SK-N-SH (cell line): ENCODE results near the gene TMEM255B. TPM values are rescaled to one million over a fixed set of nuclear protein-coding genes. Genes with fewer than 3 reads are reported as not detected.

ENCODE experiments used
- CTCF ChIA-PET: fragments of 300-600, 350-600 bp; formaldehyde crosslinking; extraction: SDS; loops from one replicate; lab custom pipeline; 2021; lab: Yijun Ruan, JAX
- POLR2A ChIA-PET: fragments of 350-600 bp; sonication (Branson Sonifier 250); formaldehyde crosslinking; extraction: SDS; loops from one replicate; lab custom pipeline; 2020; ENCODE audit warnings: antibody characterized with exemption, inconsistent platforms; lab: Yijun Ruan, JAX
- DNase-seq: peaks from one replicate; pipeline ENCODE4 v3.0.0; 2012
- H2AFZ ChIP-seq: fragments of 200-600 bp; sonication (generic); 2 replicates; pipeline ENCODE4 v1.8.1; 2016; ENCODE audit warnings: antibody characterized with exemption, mild to moderate bottlenecking, low read depth
- H3F3A ChIP-seq: fragments of 200-600 bp; sonication (generic); replicated peaks from 2 replicates; pipeline ENCODE3; 2016; ENCODE audit warnings: antibody characterized with exemption, mild to moderate bottlenecking; ENCODE audit not compliant: insufficient read depth
- H3K27ac ChIP-seq, 2 experiments: fragments of 200-500 bp in 1 of 2; fragments of 200-600 bp in 1 of 2; sonication (Bioruptor generic) in 1 of 2; sonication (generic), shearing (Covaris generic) in 1 of 2; 2 replicates each; pipeline versions ENCODE4 v1.5.1 to v1.6.1; 2014 to 2016; ENCODE audit warnings: low read depth in 2 of 2, inconsistent platforms in 1 of 2, low read length in 1 of 2, mild to moderate bottlenecking in 1 of 2, mixed read lengths in 1 of 2
- H3K27me3 ChIP-seq: fragments of 200-600 bp; sonication (generic), shearing (Covaris generic); 2 replicates; pipeline ENCODE4 v1.6.1; 2016; ENCODE audit warnings: mixed run types; ENCODE audit not compliant: insufficient read depth
- H3K36me3 ChIP-seq, 2 experiments: fragments of 200-500 bp in 1 of 2; fragments of 200-600 bp in 1 of 2; sonication (Bioruptor generic) in 1 of 2; sonication (generic) in 1 of 2; replicated peaks in 1 of 2; 2 replicates each; pipeline versions ENCODE3 to v1.5.1; 2014 to 2016; ENCODE audit warnings: low read length in 1 of 2, mild to moderate bottlenecking in 1 of 2; ENCODE audit not compliant: insufficient read depth in 2 of 2, control insufficient read depth in 1 of 2
- H3K4me1 ChIP-seq, 2 experiments: fragments of 200-500 bp in 1 of 2; fragments of 200-600 bp in 1 of 2; sonication (Bioruptor generic) in 1 of 2; sonication (generic), shearing (Covaris generic) in 1 of 2; 2 replicates each; pipeline versions ENCODE4 v1.5.1 to v1.6.1; 2014 to 2016; ENCODE audit warnings: low read depth in 1 of 2, low read length in 1 of 2, mixed run types in 1 of 2; ENCODE audit not compliant: insufficient read depth in 2 of 2, control insufficient read depth in 1 of 2
- H3K4me2 ChIP-seq: fragments of 200-600 bp; sonication (generic), shearing (Covaris generic); 2 replicates; pipeline ENCODE4 v1.6.1; 2017; ENCODE audit warnings: mixed run types
- H3K4me3 ChIP-seq, 2 experiments: fragments of 200-500 bp in 1 of 2; fragments of 200-600 bp in 1 of 2; sonication (Bioruptor generic) in 1 of 2; sonication (generic), shearing (Covaris generic) in 1 of 2; 2 replicates each; pipeline versions ENCODE4 v1.5.1 to v1.8.1; 2014 to 2016; ENCODE audit warnings: low read depth in 2 of 2, inconsistent platforms in 1 of 2, low read length in 1 of 2, mild to moderate bottlenecking in 1 of 2, mixed read lengths in 1 of 2, moderate library complexity in 1 of 2
- H3K79me2 ChIP-seq: fragments of 200-600 bp; sonication (generic); 2 replicates; pipeline ENCODE4 v1.8.1; 2017; ENCODE audit warnings: mild to moderate bottlenecking; ENCODE audit not compliant: insufficient read depth
- H3K9ac ChIP-seq: fragments of 200-600 bp; sonication (generic); 2 replicates; pipeline ENCODE4 v1.6.1; 2017; ENCODE audit warnings: mixed run types
- H3K9me2 ChIP-seq: fragments of 200-600 bp; sonication (generic); 2 replicates; pipeline ENCODE4 v1.6.1; 2017; ENCODE audit warnings: mixed run types
- H3K9me3 ChIP-seq: fragments of 200-600 bp; sonication (generic); 2 replicates; pipeline ENCODE4 v1.6.1; 2017; ENCODE audit warnings: mixed run types, mild to moderate bottlenecking, moderate library complexity
- H4K20me1 ChIP-seq: fragments of 200-600 bp; sonication (generic); 2 replicates; pipeline ENCODE4 v1.6.1; 2017; ENCODE audit warnings: mild to moderate bottlenecking, mixed run types; ENCODE audit not compliant: insufficient read depth
- EP300 ChIP-seq, 2 experiments: IDR thresholded peaks; 2 replicates each; pipeline versions ENCODE4 v1.4.0 to v1.6.1; 2012; ENCODE audit warnings: borderline replicate concordance in 1 of 2, low read depth in 1 of 2, low read length in 1 of 2
- MXI1 ChIP-seq: IDR thresholded peaks from 2 replicates; pipeline ENCODE4 v1.6.1; 2012; ENCODE audit warnings: mild to moderate bottlenecking, low read depth, low read length, improper control_type of control experiment
- NFIC ChIP-seq: IDR thresholded peaks from 2 replicates; pipeline ENCODE4 v1.4.0; 2012; ENCODE audit warnings: borderline replicate concordance
- RAD21 ChIP-seq: IDR thresholded peaks from 2 replicates; pipeline ENCODE4 v1.6.1; 2012; ENCODE audit warnings: mild to moderate bottlenecking, low read length
- RCOR1 ChIP-seq: fragments of 150-350 bp; IDR thresholded peaks from 2 replicates; pipeline ENCODE4 v1.6.1; 2017; ENCODE audit warnings: antibody characterized with exemption, low read length
- RFX5 ChIP-seq: IDR thresholded peaks from 2 replicates; pipeline ENCODE4 v1.6.1; 2012; ENCODE audit warnings: mild to moderate bottlenecking, improper control_type of control experiment, low read length
- TEAD4 ChIP-seq: IDR thresholded peaks from 2 replicates; pipeline ENCODE4 v1.4.0; 2012; ENCODE audit warnings: mild to moderate bottlenecking, borderline replicate concordance; ENCODE audit not compliant: insufficient read depth
- YY1 ChIP-seq: IDR thresholded peaks from 2 replicates; pipeline ENCODE4 v1.4.0; 2012; ENCODE audit warnings: low read depth, mild to moderate bottlenecking
- WGBS: methylation state at CpG from one replicate; pipeline ENCODE4 v1.1.6; 2017; ENCODE audit warnings: low lambda C conversion rate; 5-methylcytosine and 5-hydroxymethylcytosine counted together
- polyA plus RNA-seq, 3 experiments: library from polyadenylated mRNA; depleted of rRNA; stranded (reverse); fragments of >200 nt; gene quantifications; 2 replicates each; pipeline ENCODE4 v1.2.3, GENCODE V29; 2012
- TF ChIP-seq, protein P1 (sequence below): IDR thresholded peaks from 2 replicates; pipeline ENCODE4 v1.6.1; 2012; ENCODE audit warnings: mild to moderate bottlenecking, low read depth, low read length, moderate library complexity
- TF ChIP-seq, protein P2 (sequence below): IDR thresholded peaks from 2 replicates; pipeline ENCODE4; 2012
- TF ChIP-seq, protein P3 (sequence below): fragments of 150-350 bp; IDR thresholded peaks from 2 replicates; pipeline ENCODE4 v1.6.1; 2016; ENCODE audit warnings: mild to moderate bottlenecking, low read depth, low read length
- TF ChIP-seq, protein P4 (sequence below): fragments of 150-350 bp; IDR thresholded peaks from 2 replicates; pipeline ENCODE4 v1.6.1; 2017; ENCODE audit warnings: antibody characterized with exemption, low read length, low read depth, borderline replicate concordance

Gene TMEM255B
- polyA plus RNA-seq, 1 of the 3 experiments (the other 2 are of a cell fraction), result 14.8 TPM

DNA sequence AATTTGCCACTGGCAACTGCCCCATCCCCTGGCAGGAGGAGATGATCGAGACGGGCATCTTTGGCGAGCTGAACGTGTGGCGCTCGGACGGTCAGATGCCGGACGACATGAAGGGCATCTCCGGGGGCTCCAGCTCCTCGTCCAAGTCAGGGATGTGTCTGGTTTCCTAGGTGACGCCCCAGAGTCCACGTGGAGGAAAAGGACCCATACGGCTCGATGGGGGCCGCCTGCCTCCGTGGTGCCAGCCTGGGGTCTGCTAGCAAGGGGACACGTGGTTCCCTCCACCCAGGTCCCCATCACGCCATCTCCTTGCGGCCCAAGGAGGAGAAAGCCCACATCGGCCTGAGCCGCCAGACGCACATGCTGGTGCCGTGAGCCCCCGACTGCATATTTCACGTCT is 23.8 kb upstream of the TMEM255B start:
- Histone ChIP-seq H3K9me3 (no peaks in the 10 kb centered on the region), H3K4me3 (no peak overlapping the region), H3K36me3 (no peaks in the 10 kb centered on the region), H3K4me1 (peaks cover 0 to 5% of the 10 kb centered on the region in 2 experiments; a peak in 1 of 4 replicates), H2AFZ (no peak overlapping the region), H4K20me1 (no peaks in the 10 kb centered on the region), H3K9me2 (no peaks in the 10 kb centered on the region), H3K79me2 (no peaks in the 10 kb centered on the region), H3K9ac (no peak overlapping the region), H3F3A (no peaks in the 10 kb centered on the region), H3K27ac (no peak overlapping the region), H3K27me3 (no peaks in the 10 kb centered on the region), H3K4me2 (no peak overlapping the region)
- ChIA-PET CTCF (interaction anchor here (1.6 kb wide), 1 partner anchor 79 kb away, joined by 4 read pairs; no protein-coding TSS in a partner anchor), POLR2A (no interaction called here)
- TF ChIP-seq, protein P1, sequence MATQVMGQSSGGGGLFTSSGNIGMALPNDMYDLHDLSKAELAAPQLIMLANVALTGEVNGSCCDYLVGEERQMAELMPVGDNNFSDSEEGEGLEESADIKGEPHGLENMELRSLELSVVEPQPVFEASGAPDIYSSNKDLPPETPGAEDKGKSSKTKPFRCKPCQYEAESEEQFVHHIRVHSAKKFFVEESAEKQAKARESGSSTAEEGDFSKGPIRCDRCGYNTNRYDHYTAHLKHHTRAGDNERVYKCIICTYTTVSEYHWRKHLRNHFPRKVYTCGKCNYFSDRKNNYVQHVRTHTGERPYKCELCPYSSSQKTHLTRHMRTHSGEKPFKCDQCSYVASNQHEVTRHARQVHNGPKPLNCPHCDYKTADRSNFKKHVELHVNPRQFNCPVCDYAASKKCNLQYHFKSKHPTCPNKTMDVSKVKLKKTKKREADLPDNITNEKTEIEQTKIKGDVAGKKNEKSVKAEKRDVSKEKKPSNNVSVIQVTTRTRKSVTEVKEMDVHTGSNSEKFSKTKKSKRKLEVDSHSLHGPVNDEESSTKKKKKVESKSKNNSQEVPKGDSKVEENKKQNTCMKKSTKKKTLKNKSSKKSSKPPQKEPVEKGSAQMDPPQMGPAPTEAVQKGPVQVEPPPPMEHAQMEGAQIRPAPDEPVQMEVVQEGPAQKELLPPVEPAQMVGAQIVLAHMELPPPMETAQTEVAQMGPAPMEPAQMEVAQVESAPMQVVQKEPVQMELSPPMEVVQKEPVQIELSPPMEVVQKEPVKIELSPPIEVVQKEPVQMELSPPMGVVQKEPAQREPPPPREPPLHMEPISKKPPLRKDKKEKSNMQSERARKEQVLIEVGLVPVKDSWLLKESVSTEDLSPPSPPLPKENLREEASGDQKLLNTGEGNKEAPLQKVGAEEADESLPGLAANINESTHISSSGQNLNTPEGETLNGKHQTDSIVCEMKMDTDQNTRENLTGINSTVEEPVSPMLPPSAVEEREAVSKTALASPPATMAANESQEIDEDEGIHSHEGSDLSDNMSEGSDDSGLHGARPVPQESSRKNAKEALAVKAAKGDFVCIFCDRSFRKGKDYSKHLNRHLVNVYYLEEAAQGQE, result no peak
- TF ChIP-seq RFX5 (no peak), YY1 (no peak), MXI1 (no peak), EP300 (IDR thresholded peaks at IDR 0.05; ENCODE audit: borderline replicate concordance in 1 of 2, low read depth in 1 of 2, low read length in 1 of 2) (no peak), TEAD4 (no peak), RAD21 (no peak), RCOR1 (no peak), NFIC (no peak)
- TF ChIP-seq, protein P2, sequence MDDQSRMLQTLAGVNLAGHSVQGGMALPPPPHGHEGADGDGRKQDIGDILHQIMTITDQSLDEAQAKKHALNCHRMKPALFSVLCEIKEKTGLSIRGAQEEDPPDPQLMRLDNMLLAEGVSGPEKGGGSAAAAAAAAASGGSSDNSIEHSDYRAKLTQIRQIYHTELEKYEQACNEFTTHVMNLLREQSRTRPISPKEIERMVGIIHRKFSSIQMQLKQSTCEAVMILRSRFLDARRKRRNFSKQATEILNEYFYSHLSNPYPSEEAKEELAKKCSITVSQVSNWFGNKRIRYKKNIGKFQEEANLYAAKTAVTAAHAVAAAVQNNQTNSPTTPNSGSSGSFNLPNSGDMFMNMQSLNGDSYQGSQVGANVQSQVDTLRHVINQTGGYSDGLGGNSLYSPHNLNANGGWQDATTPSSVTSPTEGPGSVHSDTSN, result no peak
- TF ChIP-seq, protein P3, sequence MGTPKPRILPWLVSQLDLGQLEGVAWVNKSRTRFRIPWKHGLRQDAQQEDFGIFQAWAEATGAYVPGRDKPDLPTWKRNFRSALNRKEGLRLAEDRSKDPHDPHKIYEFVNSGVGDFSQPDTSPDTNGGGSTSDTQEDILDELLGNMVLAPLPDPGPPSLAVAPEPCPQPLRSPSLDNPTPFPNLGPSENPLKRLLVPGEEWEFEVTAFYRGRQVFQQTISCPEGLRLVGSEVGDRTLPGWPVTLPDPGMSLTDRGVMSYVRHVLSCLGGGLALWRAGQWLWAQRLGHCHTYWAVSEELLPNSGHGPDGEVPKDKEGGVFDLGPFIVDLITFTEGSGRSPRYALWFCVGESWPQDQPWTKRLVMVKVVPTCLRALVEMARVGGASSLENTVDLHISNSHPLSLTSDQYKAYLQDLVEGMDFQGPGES, result no peak
- TF ChIP-seq, protein P4, sequence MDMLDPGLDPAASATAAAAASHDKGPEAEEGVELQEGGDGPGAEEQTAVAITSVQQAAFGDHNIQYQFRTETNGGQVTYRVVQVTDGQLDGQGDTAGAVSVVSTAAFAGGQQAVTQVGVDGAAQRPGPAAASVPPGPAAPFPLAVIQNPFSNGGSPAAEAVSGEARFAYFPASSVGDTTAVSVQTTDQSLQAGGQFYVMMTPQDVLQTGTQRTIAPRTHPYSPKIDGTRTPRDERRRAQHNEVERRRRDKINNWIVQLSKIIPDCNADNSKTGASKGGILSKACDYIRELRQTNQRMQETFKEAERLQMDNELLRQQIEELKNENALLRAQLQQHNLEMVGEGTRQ, result no peak
- WGBS, result 84% methylated on average over 22 of the region's 26 CpGs
- DNase-seq, result no peak
